VCaP (cell line): Measurements from ENCODE around the gene OR51S1.

Experiments
- H3K27ac ChIP-seq: fragments of 450-650 bp; 2 replicates; pipeline ENCODE4 v1.5.1; 2017
- TF ChIP-seq, protein P1 (sequence below): fragments of 450-650 bp; conservative IDR thresholded peaks from 2 replicates; pipeline ENCODE4 v1.5.1; 2017; ENCODE audit warnings: mild to moderate bottlenecking, moderate library complexity

OR51S1 gene, protein sequence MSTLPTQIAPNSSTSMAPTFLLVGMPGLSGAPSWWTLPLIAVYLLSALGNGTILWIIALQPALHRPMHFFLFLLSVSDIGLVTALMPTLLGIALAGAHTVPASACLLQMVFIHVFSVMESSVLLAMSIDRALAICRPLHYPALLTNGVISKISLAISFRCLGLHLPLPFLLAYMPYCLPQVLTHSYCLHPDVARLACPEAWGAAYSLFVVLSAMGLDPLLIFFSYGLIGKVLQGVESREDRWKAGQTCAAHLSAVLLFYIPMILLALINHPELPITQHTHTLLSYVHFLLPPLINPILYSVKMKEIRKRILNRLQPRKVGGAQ

DNA sequence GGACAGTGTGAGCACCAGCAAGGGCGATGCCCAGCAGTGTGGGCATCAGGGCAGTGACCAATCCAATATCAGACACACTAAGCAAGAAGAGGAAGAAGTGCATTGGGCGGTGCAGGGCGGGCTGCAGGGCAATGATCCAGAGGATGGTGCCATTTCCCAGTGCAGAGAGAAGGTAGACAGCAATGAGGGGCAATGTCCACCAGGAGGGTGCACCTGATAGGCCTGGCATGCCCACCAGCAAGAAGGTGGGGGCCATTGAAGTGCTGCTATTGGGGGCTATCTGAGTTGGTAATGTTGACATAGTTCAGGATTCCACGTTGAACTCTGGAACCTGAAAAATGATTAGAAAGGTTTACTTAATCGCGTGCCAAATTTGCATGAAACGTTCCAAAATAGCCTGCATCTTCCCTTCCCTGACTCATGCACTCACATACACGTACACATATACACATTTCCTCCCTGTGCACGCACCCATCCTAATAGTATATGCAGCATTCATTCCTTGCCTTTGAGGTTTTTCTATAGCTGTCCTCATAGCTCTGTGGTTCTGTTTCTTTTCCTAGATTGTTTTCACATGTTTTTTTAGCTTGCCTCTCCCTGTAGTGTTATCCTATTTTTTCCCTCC, at the start of gene OR51S1:
Gene OR51S1 (minus strand): TSS at position 301 of the 625 bp plus-strand sequence. CDS start 0 bp downstream, at position 301.
- H3K27ac ChIP-seq: no peak within 1 kb of the TSS
- TF ChIP-seq, protein P1, sequence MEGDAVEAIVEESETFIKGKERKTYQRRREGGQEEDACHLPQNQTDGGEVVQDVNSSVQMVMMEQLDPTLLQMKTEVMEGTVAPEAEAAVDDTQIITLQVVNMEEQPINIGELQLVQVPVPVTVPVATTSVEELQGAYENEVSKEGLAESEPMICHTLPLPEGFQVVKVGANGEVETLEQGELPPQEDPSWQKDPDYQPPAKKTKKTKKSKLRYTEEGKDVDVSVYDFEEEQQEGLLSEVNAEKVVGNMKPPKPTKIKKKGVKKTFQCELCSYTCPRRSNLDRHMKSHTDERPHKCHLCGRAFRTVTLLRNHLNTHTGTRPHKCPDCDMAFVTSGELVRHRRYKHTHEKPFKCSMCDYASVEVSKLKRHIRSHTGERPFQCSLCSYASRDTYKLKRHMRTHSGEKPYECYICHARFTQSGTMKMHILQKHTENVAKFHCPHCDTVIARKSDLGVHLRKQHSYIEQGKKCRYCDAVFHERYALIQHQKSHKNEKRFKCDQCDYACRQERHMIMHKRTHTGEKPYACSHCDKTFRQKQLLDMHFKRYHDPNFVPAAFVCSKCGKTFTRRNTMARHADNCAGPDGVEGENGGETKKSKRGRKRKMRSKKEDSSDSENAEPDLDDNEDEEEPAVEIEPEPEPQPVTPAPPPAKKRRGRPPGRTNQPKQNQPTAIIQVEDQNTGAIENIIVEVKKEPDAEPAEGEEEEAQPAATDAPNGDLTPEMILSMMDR: no peak

DNA sequence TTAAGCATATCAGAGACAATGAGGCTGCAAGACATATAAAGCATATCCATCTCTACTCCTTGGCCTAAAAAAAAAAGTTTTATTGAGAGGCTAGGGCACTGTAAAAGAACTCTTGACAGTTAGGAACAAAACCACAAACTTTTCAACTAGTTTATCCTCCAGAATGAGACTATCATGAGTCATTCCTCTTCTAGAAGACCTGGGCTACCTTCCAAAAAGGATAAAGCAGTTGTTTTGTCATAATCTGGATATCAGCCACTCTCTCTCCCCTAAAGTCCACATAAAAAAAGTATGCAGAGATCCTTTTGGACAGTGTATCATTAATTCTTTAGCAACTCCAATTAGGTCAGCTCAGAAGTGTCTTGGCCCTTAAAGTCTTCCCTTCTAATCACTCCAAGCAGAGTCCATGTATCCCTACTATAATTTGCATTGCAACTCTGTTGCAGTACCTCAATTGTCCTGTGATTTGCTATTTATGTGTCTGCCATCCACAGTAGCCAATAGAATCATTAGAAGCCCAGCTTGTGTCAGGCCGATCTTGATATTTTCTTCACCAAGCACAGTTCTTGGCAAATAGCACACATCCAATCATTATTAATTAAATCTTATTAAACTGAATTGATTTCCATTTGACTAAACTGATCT, 43.1 kb upstream of the OR51S1 start:
- TF ChIP-seq, protein P1: peak; percentile 14; the same call in 1 of the 2 replicates
- no peak overlapping the region for H3K27ac ChIP-seq

DNA sequence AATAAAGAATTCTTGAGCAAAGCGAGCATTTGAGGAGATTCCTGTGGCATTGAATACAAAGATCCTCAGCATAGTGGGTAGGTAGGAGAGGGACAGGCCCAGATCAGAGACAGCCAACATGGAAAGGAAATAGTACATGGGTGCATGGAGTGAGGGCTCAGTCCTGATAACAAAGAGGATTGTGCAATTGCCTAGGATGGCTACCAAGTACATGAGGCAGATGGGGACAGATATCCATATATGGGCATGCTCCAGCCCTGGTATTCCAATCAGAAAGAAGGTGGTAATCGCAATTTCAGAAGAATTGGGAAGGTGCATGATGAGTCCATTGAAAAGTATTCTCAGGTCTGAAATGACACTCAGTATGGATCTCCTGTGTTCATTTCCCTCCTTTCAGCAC, 41.3 kb upstream of the OR51S1 start:
- H3K27ac ChIP-seq: no peak overlapping the region
- TF ChIP-seq, protein P1: no peak

DNA sequence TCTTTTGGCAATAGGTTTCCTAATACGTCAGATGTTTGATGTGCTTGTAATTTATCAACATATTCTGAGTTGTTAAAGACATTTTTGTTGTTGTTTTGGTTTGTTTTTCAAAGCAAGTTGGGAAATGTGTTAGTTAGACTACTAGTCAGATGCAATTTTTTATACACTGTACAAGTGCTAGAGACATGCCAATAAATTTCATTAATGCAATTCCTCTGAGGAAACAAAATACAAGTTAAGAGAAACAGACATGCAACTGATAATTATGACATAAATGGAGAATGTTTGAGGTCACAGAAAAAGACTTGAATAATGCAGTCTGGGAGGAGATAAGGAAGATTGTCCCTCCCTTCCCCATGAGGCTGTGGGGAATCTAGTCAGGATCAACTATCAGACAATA, 38.6 kb upstream of the OR51S1 start:
- TF ChIP-seq, protein P1: no peak
- no peak overlapping the region for H3K27ac ChIP-seq

DNA sequence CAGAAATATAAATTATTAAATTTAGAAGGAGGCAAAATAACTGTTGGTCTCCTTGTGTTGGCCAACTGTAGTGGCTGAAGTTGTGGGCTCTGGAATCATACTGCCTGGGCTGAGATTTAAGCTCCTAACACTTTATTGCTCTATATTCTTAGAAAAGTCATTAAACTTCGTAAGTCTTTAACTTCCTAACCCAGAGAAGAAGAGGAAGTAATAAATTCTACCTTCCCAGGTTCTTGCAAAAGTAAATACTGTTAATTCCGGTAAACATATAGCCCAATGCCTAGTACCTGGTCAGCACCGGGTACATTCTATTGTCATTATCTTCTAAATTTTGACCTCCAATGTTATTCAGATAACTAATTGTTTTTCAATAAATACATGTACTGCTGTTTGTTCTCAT, 37.2 kb upstream of the OR51S1 start:
- TF ChIP-seq, protein P1: no peak
- H3K27ac ChIP-seq: no peak overlapping the region

DNA sequence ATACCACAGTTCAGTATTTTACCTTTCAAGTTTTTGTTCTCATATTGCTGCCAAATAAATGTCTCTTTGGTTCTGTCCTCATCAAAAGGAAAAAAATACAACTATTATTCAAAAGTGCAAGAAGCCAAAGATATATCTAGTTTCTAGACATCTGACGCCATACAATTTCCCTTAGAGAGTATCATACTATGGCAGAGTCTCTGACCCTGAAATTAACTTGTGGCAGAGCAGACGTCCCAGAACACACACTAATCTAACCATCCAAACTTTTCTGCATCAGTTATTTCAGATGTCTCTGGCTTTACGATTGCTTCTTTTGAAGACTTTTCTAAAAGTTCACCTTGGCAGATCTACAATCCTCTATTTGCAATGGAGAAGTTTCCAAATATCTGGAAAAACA, 35.4 kb upstream of the OR51S1 start:
- TF ChIP-seq, protein P1: no peak

DNA sequence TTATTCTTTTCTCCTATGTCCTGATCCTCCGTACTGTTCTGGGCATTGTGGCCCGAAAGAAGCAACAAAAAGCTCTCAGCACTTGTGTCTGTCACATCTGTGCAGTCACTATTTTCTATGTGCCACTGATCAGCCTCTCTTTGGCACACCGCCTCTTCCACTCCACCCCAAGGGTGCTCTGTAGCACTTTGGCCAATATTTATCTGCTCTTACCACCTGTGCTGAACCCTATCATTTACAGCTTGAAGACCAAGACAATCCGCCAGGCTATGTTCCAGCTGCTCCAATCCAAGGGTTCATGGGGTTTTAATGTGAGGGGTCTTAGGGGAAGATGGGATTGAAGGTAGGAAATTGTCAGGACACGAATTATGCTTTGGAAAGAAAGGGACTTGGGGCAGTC, 33.5 kb upstream of the OR51S1 start:
- no peak overlapping the region for H3K27ac ChIP-seq
- TF ChIP-seq, protein P1: no peak

More for the DNA sequence above, 35.4 kb upstream of the OR51S1 start:
- H3K27ac ChIP-seq: no peak overlapping the region
